Activated naive CD4-positive, alpha-beta T cell treated with anti-CD3 and anti-CD28 coated beads, Interleukin-2, amount 50 U/mL, for 24 hours (primary cell): ENCODE data around the gene DOK4.
"Not testable (repeated sequence)": the region's sequence is repeated elsewhere in the genome, so short reads cannot be mapped to it uniquely, and the experiment has no call there.

Experiments
- H3K27ac Mint-ChIP-seq: one replicate; pipeline ENCODE4 v1.8.0; 2021; ENCODE audit warnings: mild to moderate bottlenecking, mixed read lengths
- H3K27me3 Mint-ChIP-seq: one replicate; pipeline ENCODE4 v1.8.0; 2021; ENCODE audit warnings: mixed read lengths
- H3K36me3 Mint-ChIP-seq: one replicate; pipeline ENCODE4 v1.8.0; 2021; ENCODE audit warnings: mixed read lengths
- H3K4me1 Mint-ChIP-seq: one replicate; pipeline ENCODE4 v1.8.0; 2021; ENCODE audit warnings: mixed read lengths
- H3K4me3 Mint-ChIP-seq: one replicate; pipeline ENCODE4 v1.8.0; 2021; ENCODE audit warnings: mild to moderate bottlenecking, mixed read lengths
- H3K9me3 Mint-ChIP-seq: one replicate; pipeline ENCODE4 v1.8.0; 2021; ENCODE audit warnings: mixed read lengths

Gene DOK4

DNA sequence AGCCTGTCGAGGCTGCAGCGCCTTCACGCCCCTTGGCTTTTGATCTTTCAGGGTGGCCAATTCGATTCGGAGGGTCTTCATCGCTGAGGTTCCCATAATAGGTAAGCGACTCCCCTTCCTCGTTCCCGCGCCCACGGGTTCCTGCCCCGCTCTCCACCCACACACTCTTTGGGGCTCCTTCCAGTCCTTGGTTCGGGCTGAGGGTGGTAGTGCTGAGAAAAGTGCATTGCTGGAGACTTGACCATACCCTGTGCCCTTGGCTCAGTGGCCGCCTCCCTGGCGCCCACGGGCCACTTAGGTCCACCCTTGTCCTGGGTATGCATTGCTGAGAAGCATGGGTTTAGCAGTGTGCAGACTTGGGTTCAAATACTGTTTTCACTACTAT, 23.3 kb downstream of the DOK4 start:
- no peaks in the 10 kb centered on the region for H3K9me3 Mint-ChIP-seq
- H3K27me3 Mint-ChIP-seq: no peaks in the 10 kb centered on the region
- H3K36me3 Mint-ChIP-seq: peaks cover 11% of the 10 kb centered on the region
- peak overlapping the region; percentile 87 for H3K27ac Mint-ChIP-seq
- H3K4me1 Mint-ChIP-seq: peaks cover 25% of the 10 kb centered on the region
- H3K4me3 Mint-ChIP-seq: peak overlapping the region; percentile 99

DNA sequence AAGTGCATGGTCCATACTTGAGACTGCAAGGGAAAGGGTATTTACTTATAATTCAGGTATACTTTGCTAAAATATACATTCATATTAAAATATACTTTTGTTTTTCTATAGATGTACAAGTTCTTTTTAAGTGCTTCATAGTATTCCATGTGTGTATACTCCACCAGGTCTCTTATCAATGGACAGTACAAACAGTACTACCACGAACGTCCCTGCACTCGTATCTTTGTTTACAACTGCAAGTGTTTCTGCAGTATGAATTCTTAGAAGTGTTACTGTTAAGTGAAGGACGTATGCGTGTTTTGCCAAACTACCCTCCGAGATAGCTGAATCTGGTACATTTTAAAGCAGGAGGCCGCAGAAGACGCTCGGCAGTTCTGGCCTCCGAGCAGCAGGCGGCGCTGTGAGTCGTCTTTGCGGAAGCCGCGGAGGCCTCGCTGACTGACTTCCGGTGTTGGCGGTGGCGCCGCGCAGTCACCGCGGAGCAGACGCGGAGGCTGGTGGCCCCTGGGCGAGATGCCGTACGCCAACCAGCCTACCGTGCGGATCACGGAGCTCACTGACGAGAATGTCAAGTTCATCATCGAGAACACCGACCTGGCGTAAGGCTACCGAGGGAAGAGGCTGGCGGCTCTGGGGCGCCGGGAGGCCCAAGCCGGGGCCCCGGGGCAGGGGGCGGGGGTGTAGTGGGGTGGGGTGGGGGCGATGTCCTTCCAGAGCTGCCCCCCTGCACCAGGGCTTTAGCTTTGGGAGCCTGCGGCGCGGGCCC, 23.9 kb downstream of the DOK4 start, which contains the start of gene POLR2C:
Gene POLR2C, plus strand, starts transcription at position 471 of the 769 bp plus-strand sequence. Its CDS starts 46 bp downstream, at position 517.
- H3K27me3 Mint-ChIP-seq: no peaks in the 10 kb centered on the region
- H3K4me1 Mint-ChIP-seq: peaks cover 25% of the 10 kb centered on the region
- H3K27ac Mint-ChIP-seq: peak within 1 kb of the TSS; percentile 100
- H3K9me3 Mint-ChIP-seq: no peaks in the 10 kb centered on the region
- peaks cover 10% of the 10 kb centered on the region for H3K36me3 Mint-ChIP-seq
- H3K4me3 Mint-ChIP-seq: peak within 1 kb of the TSS; percentile 99

DNA sequence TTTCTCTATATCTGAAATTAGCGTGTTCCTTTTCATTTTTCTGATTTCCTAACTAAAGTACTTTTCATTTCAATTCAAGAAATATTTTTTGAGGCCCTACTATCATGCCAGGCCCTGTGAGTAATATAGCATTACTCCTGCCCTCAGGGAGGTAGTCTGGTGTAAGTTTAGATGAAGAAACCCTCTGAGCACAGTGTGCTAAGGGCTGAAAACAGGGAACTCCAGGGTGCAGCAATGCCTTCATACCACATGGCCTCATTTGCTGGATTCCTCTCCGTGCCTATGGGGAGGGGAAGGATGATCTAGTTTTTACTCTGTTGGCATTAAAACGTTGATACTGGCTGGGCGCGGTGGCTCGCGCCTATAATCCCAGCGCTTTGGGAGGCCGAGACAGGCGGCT, 34.3 kb downstream of the DOK4 start:
- peaks cover 24% of the 10 kb centered on the region for H3K4me1 Mint-ChIP-seq
- H3K27me3 Mint-ChIP-seq: no peaks in the 10 kb centered on the region
- no peaks in the 10 kb centered on the region for H3K9me3 Mint-ChIP-seq
- peaks cover 10% of the 10 kb centered on the region for H3K36me3 Mint-ChIP-seq
- no peak overlapping the region for H3K27ac Mint-ChIP-seq
- H3K4me3 Mint-ChIP-seq: no peak overlapping the region

GRCh38 chr16:57447186-57447962, 38.9 kb downstream of the DOK4 start, which contains the start of the genes CIAPIN1 and COQ9:
CIAPIN1 (minus strand) TSS chr16:57447385; CDS start chr16:57440928, 6,457 bp downstream.
COQ9 (plus strand) TSS chr16:57447479; CDS start chr16:57447506, 27 bp downstream.
- no peaks in the 10 kb centered on the region for H3K27me3 Mint-ChIP-seq
- H3K4me3 Mint-ChIP-seq: peak within 1 kb of the TSS; percentile 95
- peaks cover 2% of the 10 kb centered on the region for H3K36me3 Mint-ChIP-seq
- H3K27ac Mint-ChIP-seq: peak within 1 kb of the TSS; percentile 88
- no peaks in the 10 kb centered on the region for H3K9me3 Mint-ChIP-seq
- H3K4me1 Mint-ChIP-seq: peaks cover 48% of the 10 kb centered on the region

DNA sequence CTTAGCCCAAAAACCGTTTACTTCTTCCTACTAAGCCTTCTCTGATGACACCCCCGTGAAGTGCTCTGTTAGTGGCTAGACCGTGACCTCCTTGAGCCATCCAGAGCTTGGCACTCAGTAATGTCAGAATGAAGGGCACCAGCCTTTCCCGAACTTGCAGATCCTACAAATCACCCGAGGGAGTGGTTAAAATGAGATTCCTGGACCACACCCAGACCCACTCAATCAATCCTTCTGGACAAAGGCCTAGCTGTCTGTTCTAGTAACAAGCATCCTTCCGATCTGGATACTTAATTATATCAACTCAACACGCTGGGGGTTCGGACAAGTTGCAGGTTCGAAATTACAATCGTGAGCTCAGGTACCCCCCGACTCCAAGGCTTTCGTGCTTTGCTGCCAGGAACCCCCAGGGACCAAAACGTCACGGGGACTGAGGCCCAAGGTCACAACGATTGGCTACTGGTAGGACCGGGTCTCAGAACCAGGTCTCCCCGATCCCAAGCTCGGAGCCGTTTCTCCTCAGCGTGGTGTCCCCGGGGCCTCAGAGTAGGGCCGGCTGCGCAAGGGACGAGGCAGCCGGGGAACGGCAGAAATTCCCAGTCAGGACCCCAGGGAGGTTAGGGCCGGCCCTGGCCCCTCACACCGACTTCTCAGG, 39.6 kb downstream of the DOK4 start:
- peaks cover 3% of the 10 kb centered on the region for H3K36me3 Mint-ChIP-seq
- no peaks in the 10 kb centered on the region for H3K27me3 Mint-ChIP-seq
- peak overlapping the region; percentile 95 for H3K4me3 Mint-ChIP-seq
- H3K4me1 Mint-ChIP-seq: peaks cover 48% of the 10 kb centered on the region
- H3K9me3 Mint-ChIP-seq: no peaks in the 10 kb centered on the region
- peak overlapping the region; percentile 88 for H3K27ac Mint-ChIP-seq

GRCh38 chr16:57445510-57445909, 40.8 kb downstream of the DOK4 start:
- Mint-ChIP-seq H3K27ac (no peak overlapping the region), H3K4me1 (peaks cover 48% of the 10 kb centered on the region), H3K9me3 (no peaks in the 10 kb centered on the region), H3K4me3 (peak overlapping the region; percentile 47), H3K36me3 (peaks cover 10% of the 10 kb centered on the region), H3K27me3 (no peaks in the 10 kb centered on the region)

DNA sequence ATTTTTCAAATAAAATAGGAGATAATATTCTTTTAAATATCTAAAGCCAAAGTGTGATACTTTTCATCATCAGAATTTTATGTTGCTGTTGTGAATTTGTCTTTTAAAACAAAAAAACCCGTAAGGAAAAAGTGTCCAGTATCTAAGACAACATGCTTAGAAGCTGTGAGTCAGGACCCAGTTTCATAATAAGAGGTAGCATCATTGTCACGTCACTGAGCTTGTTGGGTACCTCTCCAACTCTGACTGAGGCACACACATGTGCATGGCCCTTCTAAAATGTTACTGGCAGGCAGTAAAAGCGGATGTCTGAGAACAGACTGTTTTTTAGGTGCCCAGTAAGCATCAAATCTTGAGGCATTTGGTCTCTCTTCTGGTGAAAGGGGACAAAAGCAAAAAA, 41.6 kb downstream of the DOK4 start:
- H3K4me3 Mint-ChIP-seq: peak overlapping the region; percentile 49
- peak overlapping the region; percentile 41 for H3K27ac Mint-ChIP-seq
- H3K27me3 Mint-ChIP-seq: no peaks in the 10 kb centered on the region
- peaks cover 47% of the 10 kb centered on the region for H3K4me1 Mint-ChIP-seq
- peaks cover 18% of the 10 kb centered on the region for H3K36me3 Mint-ChIP-seq
- H3K9me3 Mint-ChIP-seq: peaks cover 2% of the 10 kb centered on the region

DNA sequence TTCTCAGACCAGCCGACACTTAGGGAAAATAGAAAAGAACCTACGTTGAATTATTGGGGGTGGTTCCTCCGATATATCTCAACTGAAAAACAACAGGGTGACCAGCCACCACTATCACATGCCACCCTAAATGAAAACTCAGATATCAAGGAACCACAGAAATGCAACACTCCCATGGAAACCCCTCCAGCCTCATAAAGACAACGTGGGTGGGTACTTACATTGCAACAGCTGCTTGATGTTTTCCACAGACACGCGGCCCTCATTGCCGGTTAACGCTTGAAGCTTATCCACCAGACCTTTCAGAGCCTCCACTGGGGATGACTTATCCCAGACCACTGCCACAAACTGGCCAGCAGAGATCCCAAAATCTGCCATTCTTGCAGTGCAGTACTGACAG, 45.7 kb downstream of the DOK4 start:
- H3K9me3 Mint-ChIP-seq, H3K27me3 Mint-ChIP-seq, H3K27ac Mint-ChIP-seq, H3K4me3 Mint-ChIP-seq: not testable (repeated sequence)
- H3K36me3 Mint-ChIP-seq: peaks cover 31% of the 10 kb centered on the region
- H3K4me1 Mint-ChIP-seq: peaks cover 28% of the 10 kb centered on the region

DNA sequence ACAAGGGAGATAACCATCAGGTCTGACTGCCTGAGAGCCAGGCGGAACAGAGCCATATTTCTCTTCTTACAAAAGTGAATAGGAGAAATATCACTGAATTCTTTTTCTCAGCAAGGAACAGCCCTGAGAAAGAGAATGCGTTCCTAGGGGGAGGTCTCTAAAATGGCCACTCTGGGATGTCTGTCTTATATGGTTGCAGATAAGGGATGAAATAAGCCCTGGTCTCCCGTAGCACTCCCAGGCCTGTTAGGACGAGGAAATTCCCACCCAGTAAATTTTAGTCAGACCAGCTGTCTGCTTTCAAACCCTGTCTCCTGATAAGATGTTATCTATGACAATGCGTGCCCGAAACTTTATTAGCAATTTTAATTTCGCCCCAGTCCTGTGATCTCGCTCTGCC, 46.3 kb downstream of the DOK4 start:
- not testable (repeated sequence) for H3K4me3 Mint-ChIP-seq, H3K27ac Mint-ChIP-seq, H3K9me3 Mint-ChIP-seq, H3K27me3 Mint-ChIP-seq
- H3K36me3 Mint-ChIP-seq: peaks cover 33% of the 10 kb centered on the region
- peaks cover 30% of the 10 kb centered on the region for H3K4me1 Mint-ChIP-seq

DNA sequence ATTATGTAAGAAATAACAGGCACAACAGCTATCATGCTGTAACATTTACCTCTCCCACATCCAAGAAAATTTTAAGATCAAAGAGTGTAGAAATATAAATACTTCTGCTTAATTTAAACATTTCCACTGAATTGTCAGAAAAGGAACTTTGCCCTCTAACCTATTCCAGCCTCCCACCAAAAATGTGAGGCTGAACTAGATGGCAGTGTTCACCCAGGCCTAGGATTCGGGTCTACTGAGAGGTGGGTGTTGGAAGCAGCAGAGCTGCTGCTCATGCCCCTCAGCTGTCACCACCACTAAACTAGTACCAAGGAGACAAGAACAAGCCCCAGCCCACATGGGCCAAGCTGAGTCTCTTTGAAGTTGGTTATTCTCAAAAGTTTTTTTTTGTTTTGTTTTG, 50.5 kb downstream of the DOK4 start:
- H3K4me1 Mint-ChIP-seq: peaks cover 41% of the 10 kb centered on the region
- no peaks in the 10 kb centered on the region for H3K27me3 Mint-ChIP-seq
- peaks cover 4% of the 10 kb centered on the region for H3K9me3 Mint-ChIP-seq
- H3K36me3 Mint-ChIP-seq: peaks cover 39% of the 10 kb centered on the region
- H3K4me3 Mint-ChIP-seq: no peak overlapping the region
- peak overlapping the region; percentile 23 for H3K27ac Mint-ChIP-seq

- Mint-ChIP-seq H3K4me3 (peak overlapping the region; percentile 2), H3K27ac (peak overlapping the region; percentile 74), H3K4me1 (peaks cover 41% of the 10 kb centered on the region), H3K9me3 (no peaks in the 10 kb centered on the region), H3K36me3 (peaks cover 31% of the 10 kb centered on the region), H3K27me3 (no peaks in the 10 kb centered on the region)
Observed at GRCh38 chr16:57434003-57434402, 52.3 kb downstream of the DOK4 start.

GRCh38 chr16:57432989-57433388, 53.3 kb downstream of the DOK4 start:
- H3K27me3 Mint-ChIP-seq: no peaks in the 10 kb centered on the region
- H3K4me3 Mint-ChIP-seq: no peak overlapping the region
- H3K27ac Mint-ChIP-seq: peak overlapping the region; percentile 77
- H3K4me1 Mint-ChIP-seq: peaks cover 34% of the 10 kb centered on the region
- peaks cover 28% of the 10 kb centered on the region for H3K36me3 Mint-ChIP-seq
- no peaks in the 10 kb centered on the region for H3K9me3 Mint-ChIP-seq

DNA sequence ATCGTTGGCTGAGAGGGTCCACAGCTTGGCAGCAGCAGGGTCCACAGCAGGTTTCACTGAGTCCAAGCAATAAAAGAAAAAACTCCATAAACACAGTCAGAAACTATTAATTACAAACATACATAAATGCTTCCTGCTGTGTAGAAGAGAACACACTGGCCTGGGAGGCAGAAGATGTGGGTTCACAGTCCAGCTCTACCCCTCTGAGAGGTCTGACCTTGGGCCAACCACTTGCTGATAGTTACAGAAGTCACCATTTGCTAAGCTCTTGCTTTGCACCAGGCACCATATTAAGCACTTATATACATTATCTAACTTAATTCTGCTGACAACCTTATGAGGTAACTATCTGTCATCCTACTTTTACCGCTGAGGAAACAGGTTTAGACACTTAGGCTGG, 53.8 kb downstream of the DOK4 start:
- no peaks in the 10 kb centered on the region for H3K27me3 Mint-ChIP-seq
- H3K27ac Mint-ChIP-seq: peak overlapping the region; percentile 77
- no peaks in the 10 kb centered on the region for H3K9me3 Mint-ChIP-seq
- peaks cover 34% of the 10 kb centered on the region for H3K4me1 Mint-ChIP-seq
- H3K36me3 Mint-ChIP-seq: peaks cover 28% of the 10 kb centered on the region
- no peak overlapping the region for H3K4me3 Mint-ChIP-seq

DNA sequence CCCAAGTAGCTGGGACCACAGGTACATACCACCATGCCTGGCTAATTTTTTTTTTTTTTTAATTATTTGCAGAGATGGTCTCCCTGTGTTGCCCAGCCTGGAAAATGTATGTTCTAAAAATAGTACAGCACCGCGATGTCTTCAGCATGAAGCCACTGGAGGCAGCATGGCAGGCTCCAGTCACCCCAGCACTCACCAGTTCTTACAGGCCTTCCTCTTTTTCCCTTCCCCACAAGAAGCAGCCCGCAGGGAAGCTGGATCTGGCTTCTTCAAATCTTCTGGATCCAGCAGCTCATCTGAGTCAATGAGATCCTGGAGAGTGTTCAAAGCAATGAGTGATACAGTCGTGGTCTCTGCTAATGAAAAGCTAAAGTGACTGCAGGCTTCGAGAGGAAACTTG, 55.3 kb downstream of the DOK4 start:
- Mint-ChIP-seq H3K4me3 (no peak overlapping the region), H3K9me3 (no peaks in the 10 kb centered on the region), H3K27me3 (no peaks in the 10 kb centered on the region), H3K4me1 (peaks cover 34% of the 10 kb centered on the region), H3K27ac (no peak overlapping the region), H3K36me3 (peaks cover 31% of the 10 kb centered on the region)

DNA sequence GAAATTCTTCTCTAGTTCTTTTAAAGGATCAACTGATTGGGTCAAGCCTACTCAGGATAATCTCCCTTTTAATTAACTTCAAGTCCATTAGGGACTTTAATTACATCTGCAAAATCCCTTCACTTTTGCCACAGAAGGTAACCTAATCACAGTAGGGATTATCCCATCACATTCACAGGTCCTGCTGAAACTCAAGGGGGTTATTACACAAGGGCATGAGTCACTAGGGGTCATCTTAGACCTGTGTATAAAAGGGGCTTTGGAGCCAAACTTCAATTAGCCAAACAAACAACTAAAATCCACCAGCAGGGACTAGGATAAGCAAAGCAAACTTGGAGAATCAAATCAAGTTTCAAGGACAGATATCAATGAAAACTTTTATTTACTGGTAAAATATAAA, 58.5 kb downstream of the DOK4 start:
- Mint-ChIP-seq H3K36me3 (peaks cover 20% of the 10 kb centered on the region), H3K27me3 (no peaks in the 10 kb centered on the region), H3K4me3 (no peak overlapping the region), H3K27ac (no peak overlapping the region), H3K4me1 (peaks cover 7% of the 10 kb centered on the region), H3K9me3 (no peaks in the 10 kb centered on the region)
